HG02623 (cell line): Measurements from ENCODE around the gene PDZRN4.

Experiments
- ATAC-seq: cut with Tn5 transposase; IDR thresholded peaks from one replicate; pipeline ENCODE4 v1.9.1; 2021; ENCODE audit warnings: moderate library complexity; ENCODE audit not compliant: unreplicated experiment

Gene PDZRN4

GRCh38 chr12:41348198-41348597 lies 160.1 kb downstream of the PDZRN4 start:
- ATAC-seq, result no peak

- no peak for ATAC-seq
Observed at GRCh38 chr12:41356181-41356580, 168.1 kb downstream of the PDZRN4 start.

GRCh38 chr12:41361738-41362137 lies 173.6 kb downstream of the PDZRN4 start:
- no peak for ATAC-seq

GRCh38 chr12:41362510-41362909 lies 174.4 kb downstream of the PDZRN4 start:
- no peak for ATAC-seq

- no peak for ATAC-seq
Observed at GRCh38 chr12:41362931-41363330, 174.8 kb downstream of the PDZRN4 start.

- ATAC-seq, result no peak
Observed at GRCh38 chr12:41364211-41364610, 176.1 kb downstream of the PDZRN4 start.

GRCh38 chr12:41365653-41366171 lies 177.6 kb downstream of the PDZRN4 start:
- ATAC-seq, result no peak

- no peak for ATAC-seq
Observed at GRCh38 chr12:41367726-41368405, 179.7 kb downstream of the PDZRN4 start.

GRCh38 chr12:41380878-41381277 lies 192.8 kb downstream of the PDZRN4 start:
- no peak for ATAC-seq

- ATAC-seq, result no peak
Observed at GRCh38 chr12:41402801-41403200, 214.7 kb downstream of the PDZRN4 start.

- ATAC-seq, result no peak
Observed at GRCh38 chr12:41407232-41407799, 219.2 kb downstream of the PDZRN4 start.

GRCh38 chr12:41409628-41410027 lies 221.5 kb downstream of the PDZRN4 start:
- no peak for ATAC-seq

GRCh38 chr12:41418586-41418985 lies 230.5 kb downstream of the PDZRN4 start:
- no peak for ATAC-seq

- no peak for ATAC-seq
Observed at GRCh38 chr12:41419131-41419893, 231.2 kb downstream of the PDZRN4 start.

- no peak for ATAC-seq
Observed at GRCh38 chr12:41424651-41425050, 236.5 kb downstream of the PDZRN4 start.

- no peak for ATAC-seq
Observed at GRCh38 chr12:41433460-41433859, 245.3 kb downstream of the PDZRN4 start.

GRCh38 chr12:41436076-41436475 lies 248.0 kb downstream of the PDZRN4 start:
- ATAC-seq, result no peak

GRCh38 chr12:41437563-41437962 lies 249.4 kb downstream of the PDZRN4 start:
- ATAC-seq, result no peak

GRCh38 chr12:41438854-41439541 lies 250.9 kb downstream of the PDZRN4 start:
- no peak for ATAC-seq

GRCh38 chr12:41439801-41440200 lies 251.7 kb downstream of the PDZRN4 start:
- no peak for ATAC-seq

- ATAC-seq, result no peak
Observed at GRCh38 chr12:41441180-41441579, 253.1 kb downstream of the PDZRN4 start.
